Neural crest cell (in vitro differentiated cells): ENCODE measurements around the gene SRP72. TPM values are rescaled to one million over a fixed set of nuclear protein-coding genes. Genes with fewer than 3 reads are reported as not detected.

Source experiments
- DNase-seq: peaks from one replicate; pipeline ENCODE4 v3.0.0; 2021; ENCODE audit warnings: low read depth, mixed read lengths, low spot score
- H3K27ac Mint-ChIP-seq: one replicate; pipeline ENCODE4 v1.8.0; 2021; ENCODE audit warnings: mild to moderate bottlenecking, mixed read lengths; ENCODE audit not compliant: unreplicated experiment
- H3K27me3 Mint-ChIP-seq: 2 replicates; pipeline ENCODE4 v1.8.0; 2021; ENCODE audit warnings: low read depth, mild to moderate bottlenecking, mixed read lengths
- H3K36me3 Mint-ChIP-seq: 2 replicates; pipeline ENCODE4 v1.8.0; 2021; ENCODE audit warnings: low read depth, mild to moderate bottlenecking, mixed read lengths
- H3K4me1 Mint-ChIP-seq: 2 replicates; pipeline ENCODE4 v1.8.0; 2021; ENCODE audit warnings: mixed read lengths
- H3K4me3 Mint-ChIP-seq: one replicate; pipeline ENCODE4 v1.8.0; 2021; ENCODE audit warnings: mild to moderate bottlenecking, mixed read lengths
- H3K9me3 Mint-ChIP-seq: 2 replicates; pipeline ENCODE4 v1.8.0; 2021; ENCODE audit warnings: mixed read lengths
- CTCF ChIP-seq: fragments of 200-600 bp; sonication (generic); conservative IDR thresholded peaks from 2 replicates; pipeline ENCODE4 v1.5.0; 2021; ENCODE audit warnings: antibody characterized with exemption, mild to moderate bottlenecking
- total RNA-seq: library from RNA; stranded (reverse); gene quantifications from 2 replicates; pipeline ENCODE4 v1.2.1, GENCODE V29; 2021

Gene SRP72
- total RNA-seq, 1 donor from 2014 or later: 172 TPM

GRCh38 chr4:56512166-56512565 lies 44.7 kb downstream of the SRP72 start:
- H3K36me3 Mint-ChIP-seq: no peaks in the 10 kb centered on the region
- no peak for DNase-seq
- H3K27ac Mint-ChIP-seq: no peak overlapping the region
- no peak for TF ChIP-seq CTCF
- H3K4me3 Mint-ChIP-seq: no peak overlapping the region
- H3K4me1 Mint-ChIP-seq: no peaks in the 10 kb centered on the region
- no peaks in the 10 kb centered on the region for H3K27me3 Mint-ChIP-seq
- H3K9me3 Mint-ChIP-seq: no peaks in the 10 kb centered on the region

GRCh38 chr4:56513517-56513916 lies 46.1 kb downstream of the SRP72 start:
- H3K27ac Mint-ChIP-seq: no peak overlapping the region
- H3K36me3 Mint-ChIP-seq: no peaks in the 10 kb centered on the region
- H3K9me3 Mint-ChIP-seq: no peaks in the 10 kb centered on the region
- no peaks in the 10 kb centered on the region for H3K4me1 Mint-ChIP-seq
- no peak overlapping the region for H3K4me3 Mint-ChIP-seq
- TF ChIP-seq CTCF: no peak
- no peaks in the 10 kb centered on the region for H3K27me3 Mint-ChIP-seq
- DNase-seq: no peak

DNA sequence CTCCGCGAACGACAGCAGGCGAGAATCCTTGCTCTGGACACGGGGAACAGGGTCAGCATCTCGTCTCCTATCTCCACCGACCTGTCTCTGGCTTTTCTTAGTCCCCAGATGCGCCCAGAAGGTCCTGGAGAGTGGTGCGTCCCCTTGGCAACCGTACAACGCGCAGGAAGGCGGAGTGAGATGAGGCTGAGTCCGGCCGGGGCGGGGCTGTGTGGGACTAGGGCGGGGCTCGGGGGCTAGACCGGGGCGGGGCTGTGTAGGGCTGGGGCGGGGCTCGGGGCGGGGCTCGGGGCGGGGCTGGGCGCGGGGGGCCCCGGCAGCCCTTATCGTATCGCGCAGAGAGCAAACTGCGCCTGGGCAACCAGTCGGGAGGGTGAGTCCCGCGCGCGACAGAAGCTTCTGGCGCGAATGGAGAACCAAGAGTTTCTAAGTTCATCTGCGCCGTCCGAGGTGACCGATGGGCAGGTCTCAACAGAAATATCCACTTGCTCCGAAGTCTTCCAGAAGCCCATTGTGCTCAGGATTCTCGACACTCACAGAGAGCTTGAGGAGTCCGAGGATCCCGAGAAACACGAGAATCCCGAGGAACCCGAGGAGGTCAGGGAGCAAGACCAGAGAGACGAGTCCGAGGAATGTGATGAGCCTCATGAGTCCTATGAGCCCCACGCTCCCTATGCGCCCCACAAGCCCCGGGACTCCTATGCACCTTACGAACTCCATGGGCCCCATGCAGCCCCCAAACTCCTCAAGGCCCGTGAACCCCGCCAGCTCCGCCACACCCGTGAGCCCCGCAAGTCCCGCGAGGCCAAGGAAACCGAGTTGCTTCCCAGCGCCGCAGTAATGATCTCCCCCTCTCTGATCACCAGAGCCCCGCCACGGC lies 63.1 kb downstream of the SRP72 start:
- H3K4me3 Mint-ChIP-seq: no peak overlapping the region
- no peaks in the 10 kb centered on the region for H3K9me3 Mint-ChIP-seq
- peaks cover 7% of the 10 kb centered on the region for H3K27me3 Mint-ChIP-seq
- H3K27ac Mint-ChIP-seq: peak overlapping the region; percentile 50
- DNase-seq: peak; percentile 81
- H3K36me3 Mint-ChIP-seq: no peaks in the 10 kb centered on the region
- H3K4me1 Mint-ChIP-seq: peaks cover 9% of the 10 kb centered on the region
- no peak for TF ChIP-seq CTCF

GRCh38 chr4:56531149-56531770 lies 63.8 kb downstream of the SRP72 start:
- H3K36me3 Mint-ChIP-seq: no peaks in the 10 kb centered on the region
- no peak for TF ChIP-seq CTCF
- H3K4me3 Mint-ChIP-seq: no peak overlapping the region
- H3K27me3 Mint-ChIP-seq: peaks cover 7% of the 10 kb centered on the region
- peaks cover 9% of the 10 kb centered on the region for H3K4me1 Mint-ChIP-seq
- no peak overlapping the region for H3K27ac Mint-ChIP-seq
- no peaks in the 10 kb centered on the region for H3K9me3 Mint-ChIP-seq
- DNase-seq: no peak

DNA sequence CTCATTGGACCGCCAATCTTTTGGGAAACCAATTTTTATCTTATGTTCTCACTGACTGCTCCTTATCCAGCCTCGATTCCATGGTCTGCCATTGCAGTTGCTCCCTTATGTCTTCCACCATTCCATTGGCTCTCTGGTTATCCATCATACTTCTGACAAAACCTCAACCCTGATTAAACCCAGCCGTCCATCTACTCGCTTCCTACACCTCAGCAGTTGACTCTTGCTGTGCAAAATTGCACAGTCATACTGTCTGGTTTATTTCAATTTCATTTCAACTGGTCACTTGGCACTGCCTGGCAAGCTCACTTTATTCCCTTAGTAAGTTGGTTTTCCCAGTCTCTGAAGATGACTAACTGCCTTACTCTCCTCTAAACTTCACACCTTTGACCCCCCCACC lies 64.4 kb downstream of the SRP72 start:
- no peak for TF ChIP-seq CTCF
- no peak overlapping the region for H3K4me3 Mint-ChIP-seq
- no peaks in the 10 kb centered on the region for H3K36me3 Mint-ChIP-seq
- peaks cover 7% of the 10 kb centered on the region for H3K27me3 Mint-ChIP-seq
- H3K9me3 Mint-ChIP-seq: no peaks in the 10 kb centered on the region
- DNase-seq: no peak
- H3K27ac Mint-ChIP-seq: no peak overlapping the region
- peaks cover 9% of the 10 kb centered on the region for H3K4me1 Mint-ChIP-seq
